Vagina (tissue), 2 donors: ENCODE measurements around the gene RIMS3. TPM values are rescaled to one million over a fixed set of nuclear protein-coding genes. Genes with fewer than 3 reads are reported as not detected.

Experiments
- DNase-seq, 2 donors: peaks; one replicate each; pipeline ENCODE4 v3.0.0-alpha.2; 2017; ENCODE audit errors: extremely low spot score in 2 of 2
- H3K27ac ChIP-seq: fragments of 200-600 bp; sonication (generic); one replicate; pipeline ENCODE4 v1.5.1; 2019
- H3K27me3 ChIP-seq: fragments of 200-600 bp; sonication (generic); one replicate; pipeline ENCODE4 v1.5.1; 2019
- H3K36me3 ChIP-seq, 2 donors: fragments of 200-600 bp; sonication (generic); one replicate each; pipeline ENCODE4 v1.5.1; 2017 to 2019
- H3K4me1 ChIP-seq: fragments of 200-600 bp; sonication (generic); one replicate; pipeline ENCODE4 v1.5.1; 2019
- H3K4me3 ChIP-seq, 2 donors: fragments of 200-600 bp; sonication (generic); 1 replicate in 1 of 2; 2 replicates in 1 of 2; pipeline ENCODE4 v1.5.1; 2016 to 2019
- H3K9me3 ChIP-seq: fragments of 200-600 bp; sonication (generic); one replicate; pipeline ENCODE4 v1.5.1; 2019
- CTCF ChIP-seq, 3 experiments: fragments of 450-650 bp in 2 of 3; fragments of 200-600 bp in 1 of 3; sonication (generic) in 1 of 3; IDR thresholded peaks; one replicate each; pipeline ENCODE4 v1.5.1; 2017 to 2019; ENCODE audit warnings: antibody characterized with exemption in 3 of 3, mild to moderate bottlenecking in 2 of 3, moderate library complexity in 2 of 3
- POLR2A ChIP-seq, 2 donors: fragments of 450-650 bp; IDR thresholded peaks; one replicate each; pipeline ENCODE4 v1.6.1; 2017; ENCODE audit warnings: antibody characterized with exemption in 2 of 2, mild to moderate bottlenecking in 2 of 2, moderate library complexity in 2 of 2
- POLR2AphosphoS5 ChIP-seq, 2 donors: sonication (generic); formaldehyde crosslinking; IDR thresholded peaks; one replicate each; pipeline ENCODE4 v1.9.0; 2017; ENCODE audit warnings: antibody characterized with exemption in 2 of 2, mild to moderate bottlenecking in 2 of 2, low read depth in 1 of 2; ENCODE audit not compliant: insufficient read depth in 1 of 2
- intact Hi-C: fragments of 100-400 bp; cut with DNase I; formaldehyde crosslinking; loops from one replicate; pipeline ENCODE4 v1.15.1; 2023
- total RNA-seq: library from RNA; depleted of rRNA; stranded (reverse); fragments of >200 nt; gene quantifications from one replicate; pipeline ENCODE4 v1.2.3, GENCODE V29; 2016

Gene RIMS3
- total RNA-seq, 1 donor from 2014 or later: 4.7 TPM

DNA sequence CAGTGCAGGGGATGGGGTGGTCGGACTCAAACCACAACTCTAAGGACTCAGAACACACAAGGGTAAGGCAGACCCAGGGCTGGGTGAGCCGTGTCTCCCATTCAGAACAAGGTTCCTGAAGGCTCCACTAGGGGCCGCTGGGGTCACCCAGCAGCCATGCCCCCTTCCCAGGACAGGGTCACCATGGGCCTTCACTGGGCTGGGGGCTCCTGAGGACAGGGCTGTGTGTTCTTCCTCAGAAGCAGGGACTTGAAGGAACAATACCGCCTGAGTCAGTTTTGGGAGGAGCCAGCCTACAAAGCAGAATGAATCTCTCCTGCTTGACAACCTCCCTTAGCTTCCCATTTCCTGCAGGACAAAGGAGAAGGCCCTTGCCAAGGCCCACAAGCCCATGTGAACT, 15.4 kb downstream of the RIMS3 start:
- TF ChIP-seq CTCF (IDR thresholded peaks at IDR 0.05) (no peak), POLR2AphosphoS5 (IDR thresholded peaks at IDR 0.05; ENCODE audit: insufficient read depth in 1 of 2, low read depth in 1 of 2) (no peak), POLR2A (IDR thresholded peaks at IDR 0.05) (no peak)
- no peak for DNase-seq
- H3K27me3 ChIP-seq: no peaks in the 10 kb centered on the region
- H3K27ac ChIP-seq: no peak overlapping the region
- H3K4me1 ChIP-seq: peaks cover 14% of the 10 kb centered on the region
- H3K36me3 ChIP-seq: no peaks in the 10 kb centered on the region
- H3K4me3 ChIP-seq: no peak overlapping the region
- H3K9me3 ChIP-seq: no peaks in the 10 kb centered on the region
- intact Hi-C loops: no loop called here

DNA sequence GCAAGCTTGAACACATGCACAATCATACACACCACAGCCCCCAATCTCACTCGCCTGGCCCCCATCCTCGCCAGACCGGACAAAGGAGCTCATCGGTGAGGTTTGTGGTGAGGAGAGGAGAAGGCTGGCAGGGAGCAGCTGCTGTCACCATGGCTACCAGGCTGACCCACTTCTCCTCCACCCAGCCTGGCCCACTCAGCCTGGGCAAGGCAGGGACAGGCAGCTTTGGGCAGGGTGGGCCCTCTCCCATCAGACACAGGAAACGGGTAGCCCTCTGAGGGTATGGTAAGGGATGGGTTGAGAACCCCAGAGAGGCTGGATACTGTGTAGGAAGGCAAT, 15.9 kb downstream of the RIMS3 start:
- Histone ChIP-seq H3K36me3 (no peaks in the 10 kb centered on the region), H3K4me3 (no peak overlapping the region), H3K27me3 (no peaks in the 10 kb centered on the region), H3K4me1 (peaks cover 14% of the 10 kb centered on the region), H3K27ac (no peak overlapping the region), H3K9me3 (no peaks in the 10 kb centered on the region)
- intact Hi-C loops: no loop called here
- TF ChIP-seq POLR2AphosphoS5 (IDR thresholded peaks at IDR 0.05; ENCODE audit: insufficient read depth in 1 of 2, low read depth in 1 of 2): no peak
- no peak for DNase-seq

DNA sequence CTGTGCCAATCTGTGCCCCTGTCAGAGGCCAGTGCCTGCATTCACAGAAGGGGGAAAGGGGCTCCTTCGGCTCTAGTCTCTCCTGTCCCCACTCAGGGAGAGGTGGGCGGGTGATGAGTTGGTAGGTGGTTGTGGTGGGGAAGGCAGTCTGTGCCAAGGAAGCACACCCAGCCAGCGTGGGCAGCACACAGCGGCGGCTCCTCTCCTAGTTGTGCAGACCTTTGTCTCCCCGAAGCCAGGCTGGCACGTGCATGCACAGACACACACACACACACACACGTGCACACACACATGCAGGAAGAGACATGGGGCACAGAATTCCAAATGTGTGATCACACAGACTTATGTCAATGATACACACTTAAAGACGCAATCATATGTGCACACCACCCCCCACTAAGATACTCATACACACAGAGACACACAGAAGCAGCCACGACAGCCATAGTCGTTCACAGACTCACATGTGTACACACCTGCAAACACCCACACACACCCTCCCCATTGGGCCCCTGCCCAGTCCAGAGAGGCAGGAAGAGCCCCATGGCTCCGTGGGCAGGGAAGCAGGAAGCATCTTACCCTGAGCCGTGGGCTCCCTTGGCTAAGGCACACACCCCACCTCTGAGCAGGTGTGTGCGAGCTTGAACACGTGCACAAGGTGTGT, 16.4 kb downstream of the RIMS3 start:
- intact Hi-C loops: no loop called here
- Histone ChIP-seq H3K27ac (no peak overlapping the region), H3K36me3 (no peaks in the 10 kb centered on the region), H3K4me1 (peaks cover 14% of the 10 kb centered on the region), H3K4me3 (no peak overlapping the region), H3K9me3 (no peaks in the 10 kb centered on the region), H3K27me3 (no peaks in the 10 kb centered on the region)
- TF ChIP-seq POLR2AphosphoS5 (IDR thresholded peaks at IDR 0.05; ENCODE audit: insufficient read depth in 1 of 2, low read depth in 1 of 2): no peak
- no peak for TF ChIP-seq CTCF (IDR thresholded peaks at IDR 0.05)
- TF ChIP-seq POLR2A (IDR thresholded peaks at IDR 0.05): no peak
- no peak for DNase-seq

- peaks cover 14% of the 10 kb centered on the region for H3K4me1 ChIP-seq
- TF ChIP-seq CTCF (IDR thresholded peaks at IDR 0.05): no peak
- no peak for TF ChIP-seq POLR2AphosphoS5 (IDR thresholded peaks at IDR 0.05; ENCODE audit: insufficient read depth in 1 of 2, low read depth in 1 of 2)
- TF ChIP-seq POLR2A (IDR thresholded peaks at IDR 0.05): no peak
- no peaks in the 10 kb centered on the region for H3K36me3 ChIP-seq
- H3K4me3 ChIP-seq: no peak overlapping the region
- no peak overlapping the region for H3K27ac ChIP-seq
- intact Hi-C loops: no loop called here
- no peaks in the 10 kb centered on the region for H3K27me3 ChIP-seq
- H3K9me3 ChIP-seq: no peaks in the 10 kb centered on the region
- no peak for DNase-seq
Observed at GRCh38 chr1:40648200-40648599, 17.3 kb downstream of the RIMS3 start.

GRCh38 chr1:40646315-40646714, 19.2 kb downstream of the RIMS3 start:
- no peaks in the 10 kb centered on the region for H3K27me3 ChIP-seq

More at GRCh38 chr1:40646315-40646714, 19.2 kb downstream of the RIMS3 start:
- no peak overlapping the region for H3K27ac ChIP-seq
- no peaks in the 10 kb centered on the region for H3K36me3 ChIP-seq
- no peak for DNase-seq
- TF ChIP-seq POLR2AphosphoS5 (IDR thresholded peaks at IDR 0.05; ENCODE audit: insufficient read depth in 1 of 2, low read depth in 1 of 2) (no peak), CTCF (IDR thresholded peaks at IDR 0.05) (no peak), POLR2A (IDR thresholded peaks at IDR 0.05) (no peak)
- H3K4me3 ChIP-seq: no peak overlapping the region
- no peaks in the 10 kb centered on the region for H3K9me3 ChIP-seq
- intact Hi-C loops: no loop called here
- peaks cover 14% of the 10 kb centered on the region for H3K4me1 ChIP-seq
